IMR-90 (cell line): ENCODE data around the gene SGK1. TPM values are rescaled to one million over a fixed set of nuclear protein-coding genes. Genes with fewer than 3 reads are reported as not detected.

Source experiments
- ATAC-seq: fragments of 200-7000 bp; cut with Tn5 transposase; 2 replicates; pipeline ENCODE4 v1.9.1; 2020; ENCODE audit warnings: low read depth, mild to moderate bottlenecking, moderate library complexity
- BruUV-seq: library from RNA; stranded (reverse); fragments of 400-500 nt; replicated peaks from 2 replicates; lab custom pipeline; 2021; lab: Mats Ljungman, UMichigan
- CTCF ChIA-PET: fragments of 300-600 bp; formaldehyde crosslinking; extraction: SDS; loops from one replicate; lab custom pipeline; 2021; ENCODE audit warnings: antibody characterized with exemption; lab: Yijun Ruan, JAX
- POLR2A ChIA-PET: fragments of 300-600 bp; sonication (Branson Sonifier 250); formaldehyde crosslinking; loops from one replicate; lab custom pipeline; 2022; ENCODE audit warnings: antibody characterized with exemption; ENCODE audit not compliant: unreplicated experiment; lab: Charles Lee
- DNase-seq: peaks from one replicate; pipeline ENCODE4 v3.0.0; 2013
- H2AFZ ChIP-seq: replicated peaks from 2 replicates; pipeline ENCODE3; 2013; ENCODE audit warnings: low read length, mild to moderate bottlenecking; ENCODE audit not compliant: poor library complexity
- H2AK5ac ChIP-seq: 2 replicates; pipeline ENCODE4 v1.6.1; 2013; ENCODE audit warnings: low read depth, low read length, inconsistent platforms
- H2AK9ac ChIP-seq: replicated peaks from 2 replicates; pipeline ENCODE3; 2013; ENCODE audit warnings: mild to moderate bottlenecking, low read depth, low read length, moderate library complexity; ENCODE audit not compliant: poor library complexity
- H2BK120ac ChIP-seq: 2 replicates; pipeline ENCODE4 v1.6.1; 2013; ENCODE audit warnings: low read depth, low read length, inconsistent platforms
- H2BK15ac ChIP-seq: 3 replicates; pipeline ENCODE4 v1.6.1; 2013; ENCODE audit warnings: low read depth, low read length, inconsistent platforms
- H2BK20ac ChIP-seq: 2 replicates; pipeline ENCODE4 v1.6.1; 2013; ENCODE audit warnings: low read depth, mild to moderate bottlenecking, inconsistent platforms, low read length, moderate library complexity
- H2BK5ac ChIP-seq: 2 replicates; pipeline ENCODE4 v1.6.1; 2013; ENCODE audit warnings: mild to moderate bottlenecking, low read depth, low read length, inconsistent platforms; ENCODE audit not compliant: poor library complexity, severe bottlenecking
- H3K14ac ChIP-seq: replicated peaks from 2 replicates; pipeline ENCODE4 v1.6.1; 2013; ENCODE audit warnings: low read depth, low read length, inconsistent platforms
- H3K18ac ChIP-seq: 2 replicates; pipeline ENCODE4 v1.6.1; 2013; ENCODE audit warnings: low read depth, low read length, control low read depth
- H3K23ac ChIP-seq: 2 replicates; pipeline ENCODE4 v1.6.1; 2013; ENCODE audit warnings: low read depth, low read length, inconsistent platforms
- H3K27ac ChIP-seq: 2 replicates; pipeline ENCODE4 v1.5.1; 2013; ENCODE audit warnings: mild to moderate bottlenecking, control low read depth, low read length; ENCODE audit not compliant: insufficient read depth
- H3K27me3 ChIP-seq: 2 replicates; pipeline ENCODE4 v1.6.1; 2013; ENCODE audit warnings: low read length; ENCODE audit not compliant: control insufficient read depth, insufficient read depth
- H3K36me3 ChIP-seq: 2 replicates; pipeline ENCODE4 v1.6.1; 2013; ENCODE audit warnings: low read length, mixed read lengths; ENCODE audit not compliant: control insufficient read depth, insufficient read depth
- H3K4ac ChIP-seq: 2 replicates; pipeline ENCODE4 v1.6.1; 2013; ENCODE audit warnings: low read depth, low read length, inconsistent platforms
- H3K4me1 ChIP-seq: 2 replicates; pipeline ENCODE4 v1.6.1; 2013; ENCODE audit warnings: low read length, mixed read lengths; ENCODE audit not compliant: control insufficient read depth, insufficient read depth
- H3K4me2 ChIP-seq: 2 replicates; pipeline ENCODE4 v1.6.1; 2013; ENCODE audit warnings: low read depth, mild to moderate bottlenecking, control low read depth, low read length, moderate library complexity
- H3K4me3 ChIP-seq: 2 replicates; pipeline ENCODE4 v1.5.1; 2013; ENCODE audit warnings: low read depth, mild to moderate bottlenecking, control low read depth, low read length, moderate library complexity; ENCODE audit not compliant: insufficient read depth
- H3K56ac ChIP-seq: 2 replicates; pipeline ENCODE4 v1.6.1; 2013; ENCODE audit warnings: low read length, inconsistent platforms; ENCODE audit not compliant: insufficient read depth; ENCODE audit errors: extremely low read depth
- H3K79me1 ChIP-seq, 2 experiments: 2 replicates each; pipeline ENCODE4 v1.6.1; 2013; ENCODE audit warnings: low read length in 2 of 2, inconsistent platforms in 1 of 2, low read depth in 1 of 2
- H3K9ac ChIP-seq: 2 replicates; pipeline ENCODE4 v1.6.1; 2013; ENCODE audit warnings: low read depth, low read length, control low read depth
- H3K9me1 ChIP-seq: 2 replicates; pipeline ENCODE4 v1.6.1; 2013; ENCODE audit warnings: low read length, inconsistent platforms; ENCODE audit not compliant: insufficient read depth
- H3K9me3 ChIP-seq: 2 replicates; pipeline ENCODE4 v1.6.1; 2013; ENCODE audit warnings: low read length; ENCODE audit not compliant: control insufficient read depth, insufficient read depth
- H4K20me1 ChIP-seq: 2 replicates; pipeline ENCODE4 v1.6.1; 2013; ENCODE audit warnings: low read length, inconsistent platforms; ENCODE audit not compliant: insufficient read depth
- H4K5ac ChIP-seq: 2 replicates; pipeline ENCODE4 v1.6.1; 2013; ENCODE audit warnings: mild to moderate bottlenecking, low read depth, low read length, control low read depth
- H4K8ac ChIP-seq, 2 experiments: 2 replicates each; pipeline ENCODE4 v1.6.1; 2013; ENCODE audit warnings: low read depth in 2 of 2, low read length in 2 of 2, control low read depth in 1 of 2, inconsistent platforms in 1 of 2
- H4K91ac ChIP-seq: 2 replicates; pipeline ENCODE4 v1.6.1; 2013; ENCODE audit warnings: low read depth, low read length, inconsistent platforms; ENCODE audit not compliant: insufficient read depth
- BHLHE40 ChIP-seq: fragments of 150-350 bp; IDR thresholded peaks from 2 replicates; pipeline ENCODE4 v1.6.1; 2016; ENCODE audit warnings: mild to moderate bottlenecking, low read depth, low read length
- CEBPB ChIP-seq: IDR thresholded peaks from 2 replicates; pipeline ENCODE4 v1.6.1; 2012; ENCODE audit warnings: low read depth, low read length, improper control_type of control experiment
- CHD1 ChIP-seq: IDR thresholded peaks from 2 replicates; pipeline ENCODE4 v1.6.1; 2012; ENCODE audit warnings: low read depth, low read length, improper control_type of control experiment
- CTCF ChIP-seq: conservative IDR thresholded peaks from 2 replicates; pipeline ENCODE4 v1.5.1; 2012; ENCODE audit warnings: mild to moderate bottlenecking, low read depth, low read length, improper control_type of control experiment
- ELK1 ChIP-seq: fragments of 150-350 bp; IDR thresholded peaks from 2 replicates; pipeline ENCODE4 v1.6.1; 2016; ENCODE audit warnings: low read depth, mild to moderate bottlenecking, low read length, moderate library complexity, borderline replicate concordance
- MAFK ChIP-seq: IDR thresholded peaks from 2 replicates; pipeline ENCODE4 v1.6.1; 2012; ENCODE audit warnings: low read depth, low read length, improper control_type of control experiment
- MAZ ChIP-seq: IDR thresholded peaks from 2 replicates; pipeline ENCODE4 v1.6.1; 2012; ENCODE audit warnings: low read depth, mild to moderate bottlenecking, low read length, improper control_type of control experiment, moderate library complexity, borderline replicate concordance
- NFE2L2 ChIP-seq: fragments of 150-350 bp; IDR thresholded peaks from 2 replicates; pipeline ENCODE4 v1.6.1; 2016; ENCODE audit warnings: low read depth, mild to moderate bottlenecking, low read length
- POLR2A ChIP-seq: IDR thresholded peaks from 2 replicates; pipeline ENCODE4 v1.6.1; 2012; ENCODE audit warnings: mild to moderate bottlenecking, low read depth, low read length
- RAD21 ChIP-seq: IDR thresholded peaks from 2 replicates; pipeline ENCODE4 v1.6.1; 2012; ENCODE audit warnings: low read length, improper control_type of control experiment
- RCOR1 ChIP-seq: IDR thresholded peaks from 2 replicates; pipeline ENCODE4 v1.6.1; 2012; ENCODE audit warnings: mild to moderate bottlenecking, low read length, improper control_type of control experiment; ENCODE audit not compliant: insufficient replicate concordance
- RFX5 ChIP-seq: IDR thresholded peaks from 2 replicates; pipeline ENCODE4 v1.8.0; 2012; ENCODE audit warnings: low read depth, mild to moderate bottlenecking, low read length, moderate library complexity
- SMC3 ChIP-seq: fragments of 150-350 bp; IDR thresholded peaks from 2 replicates; pipeline ENCODE4 v1.6.1; 2016; ENCODE audit warnings: low read depth, mild to moderate bottlenecking, antibody characterized with exemption, low read length, moderate library complexity
- USF2 ChIP-seq: fragments of 150-350 bp; IDR thresholded peaks from 2 replicates; pipeline ENCODE4 v1.6.1; 2017; ENCODE audit warnings: mild to moderate bottlenecking, antibody characterized with exemption, low read length, low read depth
- WGBS, 2 experiments: methylation state at CpG; one replicate each; pipeline versions ENCODE4 v1.1.5 to v1.1.7; 2013; ENCODE audit warnings: missing lambda C conversion rate in 2 of 2; ENCODE audit not compliant: insufficient read length in 1 of 2; ENCODE audit errors: extremely low coverage in 2 of 2; 5-methylcytosine and 5-hydroxymethylcytosine counted together
- dilution Hi-C: fragments of 300-500 bp; cut with HindIII; formaldehyde crosslinking; loops from one replicate; pipeline ENCODE4 v1.14.3; 2018; ENCODE audit warnings: low sequenced_read_pairs; ENCODE audit not compliant: unreplicated experiment
- in situ Hi-C: fragments of 300-500 bp; cut with MboI; formaldehyde crosslinking; loops from 3 replicates; pipeline ENCODE4 v1.14.3; 2019; ENCODE audit warnings: low sequenced_read_pairs, inconsistent platforms, mixed read lengths
- intact Hi-C: fragments of 100-400 bp; cut with micrococcal nuclease; formaldehyde crosslinking; loops from 2 replicates; pipeline ENCODE4 v1.10.0; 2022
- polyA plus RNA-seq, 3 experiments: library from polyadenylated mRNA; depleted of rRNA; stranded (reverse); fragments of >200 nt; gene quantifications; 2 replicates each; pipeline ENCODE4 v1.2.3, GENCODE V29; 2012; ENCODE audit warnings: low replicate concordance in 1 of 3
- total RNA-seq: library from RNA; depleted of rRNA; stranded (reverse); fragments of >200 nt; gene quantifications from 2 replicates; pipeline ENCODE4 v1.2.3, GENCODE V29; 2012

Gene SGK1
- total and polyA plus RNA-seq, 2 of the 4 experiments (the other 2 are of a cell fraction): 121 to 255 TPM

- dilution Hi-C loops: no loop called here
- ChIA-PET POLR2A (no interaction called here), CTCF (no interaction called here)
- Histone ChIP-seq H2BK120ac (no peak overlapping the region), H3K4me2 (no peak overlapping the region), H2BK15ac (no peak overlapping the region), H2BK20ac (no peak overlapping the region), H3K9me3 (peaks cover 5% of the 10 kb centered on the region), H3K56ac (no peak overlapping the region), H2AFZ (no peak overlapping the region), H4K20me1 (no peaks in the 10 kb centered on the region), H3K9me1 (no peaks in the 10 kb centered on the region), H3K9ac (no peak overlapping the region), H2AK9ac (no peak overlapping the region), H2AK5ac (no peak overlapping the region), H3K27me3 (no peaks in the 10 kb centered on the region), H3K27ac (no peak overlapping the region), H3K14ac (no peak overlapping the region), H3K23ac (no peak overlapping the region), H3K79me1 (no peaks in the 10 kb centered on the region), H4K5ac (no peak overlapping the region), H3K4ac (no peak overlapping the region), H3K36me3 (no peaks in the 10 kb centered on the region), H3K4me1 (no peaks in the 10 kb centered on the region), H3K18ac (no peak overlapping the region), H3K4me3 (no peak overlapping the region), H4K91ac (no peak overlapping the region), H2BK5ac (no peak overlapping the region), H4K8ac (no peak overlapping the region)
- ATAC-seq (no peak), DNase-seq (no peak)
- no TSS peak for BruUV-seq
- 80% methylated on average over 2 of the region's 3 CpGs; no CpG with 5 or more reads in 1 of the 2 experiments for WGBS, 2 experiments
- TF ChIP-seq CHD1: no peak
- TF ChIP-seq RCOR1: no peak
- TF ChIP-seq MAZ: no peak
- TF ChIP-seq CTCF: no peak
- no peak for TF ChIP-seq BHLHE40
- no peak for TF ChIP-seq NFE2L2
- no peak for TF ChIP-seq MAFK
- no peak for TF ChIP-seq RAD21
- no peak for TF ChIP-seq POLR2A
- TF ChIP-seq CEBPB: no peak
- TF ChIP-seq USF2: no peak
- no peak for TF ChIP-seq RFX5
- TF ChIP-seq SMC3: no peak
- no peak for TF ChIP-seq ELK1
- intact Hi-C loops: no loop called here
- in situ Hi-C loops: no loop called here
Observed at GRCh38 chr6:134321246-134321645, 3.3 kb upstream of the SGK1 start.
